ENCODE results near the gene ZNF664. TPM values are rescaled to one million over a fixed set of nuclear protein-coding genes. Genes with fewer than 3 reads are reported as not detected.
A peak's percentile ranks its signal among the peaks of the same experiment; 100 is the strongest.

The ZNF664 gene
- total and polyA plus RNA-seq, 10 of the 15 experiments (the other 5 are each of a cell fraction or from before 2014, with no cell fraction given): 1.8 to 65.6 (median 30.8) TPM

GRCh38 chr12:123938679-123939480 is 34.1 kb upstream of the ZNF664 start:
- intact Hi-C loops (cut with micrococcal nuclease; ENCODE audit: unreplicated experiment): no loop called here

More at GRCh38 chr12:123938679-123939480, 34.1 kb upstream of the ZNF664 start:
- FAIRE-seq: no peak
- peak; percentile 46; the same call in 2 of the 3 replicates for ATAC-seq
- Histone ChIP-seq H3K4me1 (ENCODE audit: control insufficient read depth, insufficient read depth, low read length) (peaks cover 11% of the 10 kb centered on the region), H3K4me3 (no peak overlapping the region), H3K79me2 (ENCODE audit: control insufficient read depth, insufficient read depth, low read length) (no peaks in the 10 kb centered on the region), H2AFZ (ENCODE audit: control insufficient read depth, low read depth, low read length) (no peak overlapping the region; the same call in 1 of the 2 replicates), H3K27ac (ENCODE audit: control insufficient read depth, insufficient read depth) (no peak overlapping the region), H3K9me3 (replicated peaks; ENCODE audit: control insufficient read depth, insufficient read depth, low read length) (no peaks in the 10 kb centered on the region; the same call in 1 of the 3 replicates), H3K36me3 (ENCODE audit: control insufficient read depth in 2 of 2, insufficient read depth in 2 of 2, low read length in 1 of 2) (no peaks in the 10 kb centered on the region), H3K9ac (ENCODE audit: control insufficient read depth, insufficient read depth, low read length) (no peak overlapping the region), H4K20me1 (ENCODE audit: control insufficient read depth, insufficient read depth) (no peaks in the 10 kb centered on the region), H3K4me2 (ENCODE audit: control insufficient read depth, insufficient read depth) (no peak overlapping the region), H3K27me3 (replicated peaks in 1 of 2; ENCODE audit: control insufficient read depth in 2 of 2, insufficient read depth in 2 of 2, low read length in 1 of 2) (no peaks in the 10 kb centered on the region)
- ChIA-PET CTCF (interaction anchor here (1.0 to 1.6 kb wide), 4 partner anchors 9 to 23 kb away, joined by 3 to 5 read pairs (median 4); no protein-coding TSS in a partner anchor), SMC1A (ENCODE audit: uncharacterized antibody, unreplicated experiment) (no interaction called here), POLR2A (no interaction called here), RAD21 (ENCODE audit: unreplicated experiment) (no interaction called here)
- WGBS (ENCODE audit: insufficient coverage, insufficient replicate concordance, low lambda C conversion rate, missing lambda C conversion rate): 60% methylated on average over 16 of the region's 16 CpGs
- no TSS peak for BruUV-seq (replicated peaks)
- TF ChIP-seq PBX3 (IDR thresholded peaks at IDR 0.05; ENCODE audit: insufficient replicate concordance, low read depth, low read length) (no peak), NFYB (IDR thresholded peaks at IDR 0.05; ENCODE audit: insufficient read depth, low read depth, low read length) (no peak), ZNF24 (IDR thresholded peaks at IDR 0.05) (no peak), PAX8 (IDR thresholded peaks at IDR 0.05) (no peak), CTCF (IDR thresholded peaks at IDR 0.05 in 2 of 3, conservative IDR thresholded peaks at IDR 0.05 in 1 of 3; ENCODE audit: control insufficient read depth in 2 of 3, extremely low read depth in 1 of 3, insufficient read depth in 1 of 3, low read depth in 3 of 3, low read length in 3 of 3) (peak; percentile 11 to 40 (median 38); a peak in 5 of 6 replicates), NBN (IDR thresholded peaks at IDR 0.05) (no peak)
- in situ Hi-C loops (cut with MboI): no loop called here
- DNase-seq (ENCODE audit: low read depth, low spot score): no peak

Data from GM12878 (cell line).